Vagina (tissue), 2 donors: Measurements from ENCODE around the gene ADAP1.

Experiments used
- POLR2A ChIP-seq, 2 donors: fragments of 450-650 bp; IDR thresholded peaks; one replicate each; pipeline ENCODE4 v1.6.1; 2017; ENCODE audit warnings: antibody characterized with exemption in 2 of 2, mild to moderate bottlenecking in 2 of 2, moderate library complexity in 2 of 2
- TF ChIP-seq, protein P1 (sequence below), 3 experiments: fragments of 450-650 bp in 2 of 3; fragments of 200-600 bp in 1 of 3; sonication (generic) in 1 of 3; IDR thresholded peaks; one replicate each; pipeline ENCODE4 v1.5.1; 2017 to 2019; ENCODE audit warnings: antibody characterized with exemption in 3 of 3, mild to moderate bottlenecking in 2 of 3, moderate library complexity in 2 of 3

DNA sequence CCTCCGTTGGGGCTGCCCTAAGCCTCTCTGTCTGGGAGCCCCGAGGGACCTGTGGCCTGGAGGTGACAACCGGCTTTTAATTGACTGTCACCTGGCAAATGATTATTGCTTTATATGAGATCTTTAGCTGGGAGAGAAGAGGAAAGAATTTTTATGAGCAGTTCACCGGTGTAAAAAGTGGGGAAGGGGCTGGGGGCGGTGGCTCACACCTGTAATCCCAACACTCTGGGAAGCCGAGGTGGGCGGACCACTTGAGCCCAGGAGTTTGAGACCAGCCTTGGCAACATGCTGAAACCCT is 23.5 kb upstream of the ADAP1 start:
- TF ChIP-seq, protein P1, sequence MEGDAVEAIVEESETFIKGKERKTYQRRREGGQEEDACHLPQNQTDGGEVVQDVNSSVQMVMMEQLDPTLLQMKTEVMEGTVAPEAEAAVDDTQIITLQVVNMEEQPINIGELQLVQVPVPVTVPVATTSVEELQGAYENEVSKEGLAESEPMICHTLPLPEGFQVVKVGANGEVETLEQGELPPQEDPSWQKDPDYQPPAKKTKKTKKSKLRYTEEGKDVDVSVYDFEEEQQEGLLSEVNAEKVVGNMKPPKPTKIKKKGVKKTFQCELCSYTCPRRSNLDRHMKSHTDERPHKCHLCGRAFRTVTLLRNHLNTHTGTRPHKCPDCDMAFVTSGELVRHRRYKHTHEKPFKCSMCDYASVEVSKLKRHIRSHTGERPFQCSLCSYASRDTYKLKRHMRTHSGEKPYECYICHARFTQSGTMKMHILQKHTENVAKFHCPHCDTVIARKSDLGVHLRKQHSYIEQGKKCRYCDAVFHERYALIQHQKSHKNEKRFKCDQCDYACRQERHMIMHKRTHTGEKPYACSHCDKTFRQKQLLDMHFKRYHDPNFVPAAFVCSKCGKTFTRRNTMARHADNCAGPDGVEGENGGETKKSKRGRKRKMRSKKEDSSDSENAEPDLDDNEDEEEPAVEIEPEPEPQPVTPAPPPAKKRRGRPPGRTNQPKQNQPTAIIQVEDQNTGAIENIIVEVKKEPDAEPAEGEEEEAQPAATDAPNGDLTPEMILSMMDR (IDR thresholded peaks at IDR 0.05), result no peak
- TF ChIP-seq POLR2A (IDR thresholded peaks at IDR 0.05), result no peak
